ENCODE results near the gene SHOC2. TPM values are rescaled to one million over a fixed set of nuclear protein-coding genes. Genes with fewer than 3 reads are reported as not detected.

SHOC2 gene
- total RNA-seq, 1 experiment from 2014 or later, result 23.7 TPM

GRCh38 chr10:111035542-111035941 is 116.1 kb downstream of the SHOC2 start:
- no peak overlapping the region for H2BK120ac ChIP-seq (ENCODE audit: low read depth, low read length, poor library complexity, severe bottlenecking)
- no peak overlapping the region for H2AK5ac ChIP-seq (ENCODE audit: insufficient read length, low read length)
- no peaks in the 10 kb centered on the region for H3K23me2 ChIP-seq (ENCODE audit: insufficient read length, low read depth, low read length, poor library complexity, severe bottlenecking)
- no peaks in the 10 kb centered on the region for H3K4me1 Mint-ChIP-seq
- H2BK5ac ChIP-seq (ENCODE audit: insufficient read length, low read length), result no peak overlapping the region
- no peak overlapping the region for H2BK15ac ChIP-seq (ENCODE audit: low read depth, low read length)
- no peaks in the 10 kb centered on the region for H3K4me1 ChIP-seq (ENCODE audit: insufficient read depth, low read length)
- no peak for TF ChIP-seq CTCF (conservative IDR thresholded peaks at IDR 0.05)
- no peak overlapping the region for H3K18ac ChIP-seq (ENCODE audit: insufficient read length, low read depth, low read length)
- peaks cover 17 to 42% (median 31%) of the 10 kb centered on the region in 3 experiments for H3K36me3 Mint-ChIP-seq (ENCODE audit: insufficient read depth in 1 of 3, low read depth in 3 of 3)
- H2BK20ac ChIP-seq (ENCODE audit: low read depth, low read length, poor library complexity, severe bottlenecking), result no peak overlapping the region
- H4K20me1 ChIP-seq (ENCODE audit: control insufficient read depth, insufficient read depth, insufficient read length), result no peaks in the 10 kb centered on the region
- H4K91ac ChIP-seq (ENCODE audit: insufficient read length, low read depth, low read length), result no peak overlapping the region
- peaks cover 5% of the 10 kb centered on the region for H3K9me3 ChIP-seq (ENCODE audit: control insufficient read depth, low read depth, low read length)
- H3K4ac ChIP-seq (ENCODE audit: low read depth, low read length), result no peak overlapping the region
- no peak overlapping the region for H2BK12ac ChIP-seq (ENCODE audit: insufficient read length, low read depth, low read length)
- no peak overlapping the region for H4K8ac ChIP-seq (replicated peaks; ENCODE audit: insufficient read length, low read depth, low read length)
- no peak overlapping the region for H3K27ac Mint-ChIP-seq
- H3K4me3 Mint-ChIP-seq, result no peak overlapping the region
- H3K56ac ChIP-seq (ENCODE audit: insufficient read length, low read depth, low read length), result no peak overlapping the region
- peaks cover 39 to 42% of the 10 kb centered on the region in 2 experiments for H3K9me3 Mint-ChIP-seq
- no peak for DNase-seq
- H3K14ac ChIP-seq (ENCODE audit: insufficient read depth, low read length), result no peak overlapping the region
- no peak overlapping the region for H3K23ac ChIP-seq (ENCODE audit: insufficient read length, low read depth, low read length)
- no peaks in the 10 kb centered on the region; the same call in 1 of the 2 replicates for H3K27me3 Mint-ChIP-seq (ENCODE audit: low read depth)
- no peak overlapping the region for H3T11ph ChIP-seq (ENCODE audit: low read length)
- no peak overlapping the region for H3K27ac ChIP-seq (ENCODE audit: insufficient read length, low read depth, low read length)
- H3K27me3 ChIP-seq (ENCODE audit: insufficient read depth, low read length), result no peaks in the 10 kb centered on the region
- H3K79me2 ChIP-seq (ENCODE audit: insufficient read depth, low read length), result no peaks in the 10 kb centered on the region
- H4K5ac ChIP-seq (ENCODE audit: insufficient read length, low read depth, low read length), result no peak overlapping the region
- H2AFZ ChIP-seq (ENCODE audit: low read length), result no peak overlapping the region
- H3K4me2 ChIP-seq (ENCODE audit: insufficient read depth, insufficient read length, low read length), result no peak overlapping the region
- H3K9ac ChIP-seq (ENCODE audit: extremely low read depth, insufficient read length, low read length), result no peak overlapping the region
- no peaks in the 10 kb centered on the region for H3K79me1 ChIP-seq (ENCODE audit: insufficient read depth, low read depth, low read length, poor library complexity, severe bottlenecking)
